ENCODE data around the gene HECTD4. TPM values are rescaled to one million over a fixed set of nuclear protein-coding genes. Genes with fewer than 3 reads are reported as not detected.

The HECTD4 gene
- total RNA-seq, 1 experiment from 2014 or later: 30.0 TPM

DNA sequence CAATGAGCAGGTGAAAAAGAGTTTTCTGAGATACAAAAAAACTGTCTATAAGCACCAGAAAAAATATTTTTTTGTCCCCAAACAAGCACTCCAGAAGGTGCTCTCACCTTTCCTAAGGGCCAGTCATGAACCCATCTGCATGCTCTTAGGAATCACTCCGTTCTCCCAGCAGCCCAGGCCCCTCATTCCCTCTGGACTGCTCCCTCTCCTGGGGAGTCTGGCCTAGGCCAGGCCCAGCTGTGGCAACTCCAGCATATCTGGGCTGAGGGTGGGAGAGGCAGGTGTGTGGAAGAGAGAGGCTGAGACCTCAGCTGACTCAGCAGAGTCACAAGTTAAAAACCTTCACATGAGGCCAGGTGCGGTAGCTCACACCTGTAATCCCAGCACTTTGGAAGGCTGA, 202.3 kb downstream of the HECTD4 start:
- H2AK5ac ChIP-seq (ENCODE audit: insufficient read length, low read length): no peak overlapping the region
- no peak overlapping the region for H2AFZ ChIP-seq (ENCODE audit: low read length)
- no peaks in the 10 kb centered on the region for H3K23me2 ChIP-seq (ENCODE audit: insufficient read length, low read depth, low read length, poor library complexity, severe bottlenecking)
- H4K20me1 ChIP-seq (ENCODE audit: control insufficient read depth, insufficient read depth, insufficient read length): no peaks in the 10 kb centered on the region
- no peak overlapping the region for H3K27ac ChIP-seq (ENCODE audit: insufficient read length, low read depth, low read length)
- no peak overlapping the region for H3K4me2 ChIP-seq (ENCODE audit: insufficient read depth, insufficient read length, low read length)
- no peak overlapping the region for H3K9ac ChIP-seq (ENCODE audit: extremely low read depth, insufficient read length, low read length)
- peaks cover 13 to 43% (median 36%) of the 10 kb centered on the region in 3 experiments for H3K36me3 Mint-ChIP-seq (ENCODE audit: insufficient read depth in 1 of 3, low read depth in 3 of 3)
- H2BK12ac ChIP-seq (ENCODE audit: insufficient read length, low read depth, low read length): no peak overlapping the region
- H4K8ac ChIP-seq (replicated peaks; ENCODE audit: insufficient read length, low read depth, low read length): no peak overlapping the region
- peaks cover 7% of the 10 kb centered on the region for H3K4me1 ChIP-seq (ENCODE audit: insufficient read depth, low read length)
- DNase-seq: peak; percentile 63
- no peaks in the 10 kb centered on the region for H3K79me1 ChIP-seq (ENCODE audit: insufficient read depth, low read depth, low read length, poor library complexity, severe bottlenecking)
- peaks cover 21 to 23% of the 10 kb centered on the region in 2 experiments for H3K4me1 Mint-ChIP-seq
- H2BK5ac ChIP-seq (ENCODE audit: insufficient read length, low read length): no peak overlapping the region
- WGBS (ENCODE audit: extremely low coverage, insufficient read length, low lambda C conversion rate): no CpG with 5 or more reads among the region's 2 CpGs
- no peak overlapping the region for H2BK120ac ChIP-seq (ENCODE audit: low read depth, low read length, poor library complexity, severe bottlenecking)
- H4K91ac ChIP-seq (ENCODE audit: insufficient read length, low read depth, low read length): no peak overlapping the region
- H3K79me2 ChIP-seq (ENCODE audit: insufficient read depth, low read length): no peaks in the 10 kb centered on the region
- H3K27ac Mint-ChIP-seq: peak overlapping the region in 2 of 3 experiments; percentile 74 to 83; a peak in 3 of 7 replicates
- no peak overlapping the region for H3K14ac ChIP-seq (ENCODE audit: insufficient read depth, low read length)
- no peaks in the 10 kb centered on the region for H3K9me3 ChIP-seq (ENCODE audit: control insufficient read depth, low read depth, low read length)
- no peak overlapping the region for H2BK20ac ChIP-seq (ENCODE audit: low read depth, low read length, poor library complexity, severe bottlenecking)
- no peak overlapping the region for H2BK15ac ChIP-seq (ENCODE audit: low read depth, low read length)
- H3K9me3 Mint-ChIP-seq: no peaks in the 10 kb centered on the region
- H3K27me3 ChIP-seq (ENCODE audit: insufficient read depth, low read length): no peaks in the 10 kb centered on the region
- no peak overlapping the region for H3T11ph ChIP-seq (ENCODE audit: low read length)
- H3K23ac ChIP-seq (ENCODE audit: insufficient read length, low read depth, low read length): no peak overlapping the region
- H3K56ac ChIP-seq (ENCODE audit: insufficient read length, low read depth, low read length): no peak overlapping the region
- H4K5ac ChIP-seq (ENCODE audit: insufficient read length, low read depth, low read length): no peak overlapping the region
- H3K27me3 Mint-ChIP-seq (ENCODE audit: low read depth): no peaks in the 10 kb centered on the region
- H3K4me3 Mint-ChIP-seq: no peak overlapping the region
- no peak overlapping the region for H3K4ac ChIP-seq (ENCODE audit: low read depth, low read length)
- TF ChIP-seq, protein P1, sequence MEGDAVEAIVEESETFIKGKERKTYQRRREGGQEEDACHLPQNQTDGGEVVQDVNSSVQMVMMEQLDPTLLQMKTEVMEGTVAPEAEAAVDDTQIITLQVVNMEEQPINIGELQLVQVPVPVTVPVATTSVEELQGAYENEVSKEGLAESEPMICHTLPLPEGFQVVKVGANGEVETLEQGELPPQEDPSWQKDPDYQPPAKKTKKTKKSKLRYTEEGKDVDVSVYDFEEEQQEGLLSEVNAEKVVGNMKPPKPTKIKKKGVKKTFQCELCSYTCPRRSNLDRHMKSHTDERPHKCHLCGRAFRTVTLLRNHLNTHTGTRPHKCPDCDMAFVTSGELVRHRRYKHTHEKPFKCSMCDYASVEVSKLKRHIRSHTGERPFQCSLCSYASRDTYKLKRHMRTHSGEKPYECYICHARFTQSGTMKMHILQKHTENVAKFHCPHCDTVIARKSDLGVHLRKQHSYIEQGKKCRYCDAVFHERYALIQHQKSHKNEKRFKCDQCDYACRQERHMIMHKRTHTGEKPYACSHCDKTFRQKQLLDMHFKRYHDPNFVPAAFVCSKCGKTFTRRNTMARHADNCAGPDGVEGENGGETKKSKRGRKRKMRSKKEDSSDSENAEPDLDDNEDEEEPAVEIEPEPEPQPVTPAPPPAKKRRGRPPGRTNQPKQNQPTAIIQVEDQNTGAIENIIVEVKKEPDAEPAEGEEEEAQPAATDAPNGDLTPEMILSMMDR (conservative IDR thresholded peaks at IDR 0.05): peak; percentile 32; the same call in 2 of the 3 replicates
- H3K18ac ChIP-seq (ENCODE audit: insufficient read length, low read depth, low read length): no peak overlapping the region

Measured in H9 (cell line).